H1 (cell line): ENCODE measurements around the gene VAV2. TPM values are rescaled to one million over a fixed set of nuclear protein-coding genes. Genes with fewer than 3 reads are reported as not detected.

Experiments
- BRCA1 ChIP-seq: IDR thresholded peaks from 2 replicates; pipeline ENCODE4 v1.6.1; 2012; ENCODE audit warnings: low read depth, low read length, improper control_type of control experiment
- CEBPB ChIP-seq: IDR thresholded peaks from 2 replicates; pipeline ENCODE4 v1.6.1; 2012; ENCODE audit warnings: low read depth, low read length
- CTBP2 ChIP-seq: IDR thresholded peaks from 2 replicates; pipeline ENCODE4 v1.7.0; 2011; ENCODE audit warnings: borderline replicate concordance, mild to moderate bottlenecking, moderate library complexity, mixed read lengths, low read length; ENCODE audit not compliant: insufficient read depth, insufficient read length
- FOSL1 ChIP-seq: IDR thresholded peaks from 2 replicates; pipeline ENCODE4 v1.6.1; 2011; ENCODE audit warnings: mild to moderate bottlenecking, low read depth, low read length, moderate library complexity; ENCODE audit not compliant: insufficient read depth
- JUN ChIP-seq: IDR thresholded peaks from 2 replicates; pipeline ENCODE4 v1.6.1; 2011; ENCODE audit warnings: low read depth, mild to moderate bottlenecking, improper control_type of control experiment, low read length
- MAFK ChIP-seq: IDR thresholded peaks from 2 replicates; pipeline ENCODE4 v1.6.1; 2012; ENCODE audit warnings: low read depth, mild to moderate bottlenecking, improper control_type of control experiment, low read length
- SIX5 ChIP-seq: IDR thresholded peaks from 2 replicates; pipeline ENCODE4 v1.6.1; 2011; ENCODE audit warnings: mild to moderate bottlenecking, low read depth, low read length
- polyA plus RNA-seq, 7 experiments: library from polyadenylated mRNA; depleted of rRNA in 3 of 7; stranded (reverse) in 5 of 7; unstranded in 2 of 7; fragments of >200 nt in 5 of 7; fragments of 200-250 nt in 2 of 7; gene quantifications; 1 replicate in 5 of 7; 2 replicates in 1 of 7; 4 replicates in 1 of 7; pipeline versions ENCODE4 v1.2.1 to v1.2.3, GENCODE V29; 2011 to 2013; ENCODE audit warnings: missing spikeins in 2 of 7, mixed read lengths in 2 of 7
- total RNA-seq: library from RNA; stranded (reverse); fragmentation: NEBNext Ultra II Directional; extraction: Animal tissue kit (Norgen Biotek cat#: 25700); gene quantifications from 2 replicates; pipeline ENCODE4 v1.2.1, GENCODE V29; 2021
- TF ChIP-seq, protein P1 (sequence below): fragments of 300-600 bp; sonication (generic); IDR thresholded peaks from 2 replicates; pipeline ENCODE4 v1.7.1; 2012; ENCODE audit warnings: low read length, moderate library complexity, mild to moderate bottlenecking, inconsistent platforms; ENCODE audit not compliant: insufficient replicate concordance
- TF ChIP-seq, protein P2 (sequence below), 3 experiments: IDR thresholded peaks; 1 replicate in 2 of 3; 2 replicates in 1 of 3; pipeline versions ENCODE4 v1.5.1 to v1.6.1; 2011; ENCODE audit warnings: low read length in 3 of 3, mild to moderate bottlenecking in 3 of 3, inconsistent platforms in 2 of 3, low read depth in 1 of 3, moderate library complexity in 1 of 3; ENCODE audit not compliant: insufficient read depth in 1 of 3; ENCODE audit errors: control extremely low read depth in 1 of 3

The VAV2 gene
- total and polyA plus RNA-seq, 2 of the 8 experiments (the other 6 are each of a cell fraction or from before 2014, with no cell fraction given), result 13.6 to 37.6 TPM

DNA sequence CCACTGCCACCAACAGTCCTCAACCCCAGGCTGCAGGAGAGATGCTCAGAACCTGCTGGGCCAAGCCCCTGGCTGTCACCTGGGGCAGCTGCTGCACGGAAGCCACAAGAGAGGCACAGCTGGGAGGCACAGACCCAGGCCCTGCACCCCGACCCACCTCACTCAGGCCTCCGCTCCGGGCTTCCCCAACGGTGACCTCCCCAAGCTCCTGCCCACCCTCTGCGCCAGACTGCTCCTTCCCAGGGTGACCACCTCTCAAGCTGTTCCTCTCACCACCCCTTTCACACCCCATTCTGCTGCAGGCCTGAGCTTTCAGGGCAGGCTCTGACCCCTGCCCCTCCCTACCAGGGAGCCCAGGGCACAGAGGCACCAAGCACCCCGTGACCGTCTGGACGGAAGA, 33.0 kb downstream of the VAV2 start (continued):
- TF ChIP-seq, protein P1, sequence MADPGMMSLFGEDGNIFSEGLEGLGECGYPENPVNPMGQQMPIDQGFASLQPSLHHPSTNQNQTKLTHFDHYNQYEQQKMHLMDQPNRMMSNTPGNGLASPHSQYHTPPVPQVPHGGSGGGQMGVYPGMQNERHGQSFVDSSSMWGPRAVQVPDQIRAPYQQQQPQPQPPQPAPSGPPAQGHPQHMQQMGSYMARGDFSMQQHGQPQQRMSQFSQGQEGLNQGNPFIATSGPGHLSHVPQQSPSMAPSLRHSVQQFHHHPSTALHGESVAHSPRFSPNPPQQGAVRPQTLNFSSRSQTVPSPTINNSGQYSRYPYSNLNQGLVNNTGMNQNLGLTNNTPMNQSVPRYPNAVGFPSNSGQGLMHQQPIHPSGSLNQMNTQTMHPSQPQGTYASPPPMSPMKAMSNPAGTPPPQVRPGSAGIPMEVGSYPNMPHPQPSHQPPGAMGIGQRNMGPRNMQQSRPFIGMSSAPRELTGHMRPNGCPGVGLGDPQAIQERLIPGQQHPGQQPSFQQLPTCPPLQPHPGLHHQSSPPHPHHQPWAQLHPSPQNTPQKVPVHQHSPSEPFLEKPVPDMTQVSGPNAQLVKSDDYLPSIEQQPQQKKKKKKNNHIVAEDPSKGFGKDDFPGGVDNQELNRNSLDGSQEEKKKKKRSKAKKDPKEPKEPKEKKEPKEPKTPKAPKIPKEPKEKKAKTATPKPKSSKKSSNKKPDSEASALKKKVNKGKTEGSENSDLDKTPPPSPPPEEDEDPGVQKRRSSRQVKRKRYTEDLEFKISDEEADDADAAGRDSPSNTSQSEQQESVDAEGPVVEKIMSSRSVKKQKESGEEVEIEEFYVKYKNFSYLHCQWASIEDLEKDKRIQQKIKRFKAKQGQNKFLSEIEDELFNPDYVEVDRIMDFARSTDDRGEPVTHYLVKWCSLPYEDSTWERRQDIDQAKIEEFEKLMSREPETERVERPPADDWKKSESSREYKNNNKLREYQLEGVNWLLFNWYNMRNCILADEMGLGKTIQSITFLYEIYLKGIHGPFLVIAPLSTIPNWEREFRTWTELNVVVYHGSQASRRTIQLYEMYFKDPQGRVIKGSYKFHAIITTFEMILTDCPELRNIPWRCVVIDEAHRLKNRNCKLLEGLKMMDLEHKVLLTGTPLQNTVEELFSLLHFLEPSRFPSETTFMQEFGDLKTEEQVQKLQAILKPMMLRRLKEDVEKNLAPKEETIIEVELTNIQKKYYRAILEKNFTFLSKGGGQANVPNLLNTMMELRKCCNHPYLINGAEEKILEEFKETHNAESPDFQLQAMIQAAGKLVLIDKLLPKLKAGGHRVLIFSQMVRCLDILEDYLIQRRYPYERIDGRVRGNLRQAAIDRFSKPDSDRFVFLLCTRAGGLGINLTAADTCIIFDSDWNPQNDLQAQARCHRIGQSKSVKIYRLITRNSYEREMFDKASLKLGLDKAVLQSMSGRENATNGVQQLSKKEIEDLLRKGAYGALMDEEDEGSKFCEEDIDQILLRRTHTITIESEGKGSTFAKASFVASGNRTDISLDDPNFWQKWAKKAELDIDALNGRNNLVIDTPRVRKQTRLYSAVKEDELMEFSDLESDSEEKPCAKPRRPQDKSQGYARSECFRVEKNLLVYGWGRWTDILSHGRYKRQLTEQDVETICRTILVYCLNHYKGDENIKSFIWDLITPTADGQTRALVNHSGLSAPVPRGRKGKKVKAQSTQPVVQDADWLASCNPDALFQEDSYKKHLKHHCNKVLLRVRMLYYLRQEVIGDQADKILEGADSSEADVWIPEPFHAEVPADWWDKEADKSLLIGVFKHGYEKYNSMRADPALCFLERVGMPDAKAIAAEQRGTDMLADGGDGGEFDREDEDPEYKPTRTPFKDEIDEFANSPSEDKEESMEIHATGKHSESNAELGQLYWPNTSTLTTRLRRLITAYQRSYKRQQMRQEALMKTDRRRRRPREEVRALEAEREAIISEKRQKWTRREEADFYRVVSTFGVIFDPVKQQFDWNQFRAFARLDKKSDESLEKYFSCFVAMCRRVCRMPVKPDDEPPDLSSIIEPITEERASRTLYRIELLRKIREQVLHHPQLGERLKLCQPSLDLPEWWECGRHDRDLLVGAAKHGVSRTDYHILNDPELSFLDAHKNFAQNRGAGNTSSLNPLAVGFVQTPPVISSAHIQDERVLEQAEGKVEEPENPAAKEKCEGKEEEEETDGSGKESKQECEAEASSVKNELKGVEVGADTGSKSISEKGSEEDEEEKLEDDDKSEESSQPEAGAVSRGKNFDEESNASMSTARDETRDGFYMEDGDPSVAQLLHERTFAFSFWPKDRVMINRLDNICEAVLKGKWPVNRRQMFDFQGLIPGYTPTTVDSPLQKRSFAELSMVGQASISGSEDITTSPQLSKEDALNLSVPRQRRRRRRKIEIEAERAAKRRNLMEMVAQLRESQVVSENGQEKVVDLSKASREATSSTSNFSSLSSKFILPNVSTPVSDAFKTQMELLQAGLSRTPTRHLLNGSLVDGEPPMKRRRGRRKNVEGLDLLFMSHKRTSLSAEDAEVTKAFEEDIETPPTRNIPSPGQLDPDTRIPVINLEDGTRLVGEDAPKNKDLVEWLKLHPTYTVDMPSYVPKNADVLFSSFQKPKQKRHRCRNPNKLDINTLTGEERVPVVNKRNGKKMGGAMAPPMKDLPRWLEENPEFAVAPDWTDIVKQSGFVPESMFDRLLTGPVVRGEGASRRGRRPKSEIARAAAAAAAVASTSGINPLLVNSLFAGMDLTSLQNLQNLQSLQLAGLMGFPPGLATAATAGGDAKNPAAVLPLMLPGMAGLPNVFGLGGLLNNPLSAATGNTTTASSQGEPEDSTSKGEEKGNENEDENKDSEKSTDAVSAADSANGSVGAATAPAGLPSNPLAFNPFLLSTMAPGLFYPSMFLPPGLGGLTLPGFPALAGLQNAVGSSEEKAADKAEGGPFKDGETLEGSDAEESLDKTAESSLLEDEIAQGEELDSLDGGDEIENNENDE, result no peak
- TF ChIP-seq FOSL1 (no peak), CTBP2 (no peak), SIX5 (no peak), MAFK (no peak), BRCA1 (no peak), CEBPB (no peak), JUN (no peak)
- TF ChIP-seq, protein P2, sequence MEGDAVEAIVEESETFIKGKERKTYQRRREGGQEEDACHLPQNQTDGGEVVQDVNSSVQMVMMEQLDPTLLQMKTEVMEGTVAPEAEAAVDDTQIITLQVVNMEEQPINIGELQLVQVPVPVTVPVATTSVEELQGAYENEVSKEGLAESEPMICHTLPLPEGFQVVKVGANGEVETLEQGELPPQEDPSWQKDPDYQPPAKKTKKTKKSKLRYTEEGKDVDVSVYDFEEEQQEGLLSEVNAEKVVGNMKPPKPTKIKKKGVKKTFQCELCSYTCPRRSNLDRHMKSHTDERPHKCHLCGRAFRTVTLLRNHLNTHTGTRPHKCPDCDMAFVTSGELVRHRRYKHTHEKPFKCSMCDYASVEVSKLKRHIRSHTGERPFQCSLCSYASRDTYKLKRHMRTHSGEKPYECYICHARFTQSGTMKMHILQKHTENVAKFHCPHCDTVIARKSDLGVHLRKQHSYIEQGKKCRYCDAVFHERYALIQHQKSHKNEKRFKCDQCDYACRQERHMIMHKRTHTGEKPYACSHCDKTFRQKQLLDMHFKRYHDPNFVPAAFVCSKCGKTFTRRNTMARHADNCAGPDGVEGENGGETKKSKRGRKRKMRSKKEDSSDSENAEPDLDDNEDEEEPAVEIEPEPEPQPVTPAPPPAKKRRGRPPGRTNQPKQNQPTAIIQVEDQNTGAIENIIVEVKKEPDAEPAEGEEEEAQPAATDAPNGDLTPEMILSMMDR (IDR thresholded peaks at IDR 0.05; ENCODE audit: control extremely low read depth in 1 of 3, insufficient read depth in 1 of 3, low read depth in 1 of 3, low read length in 3 of 3), result no peak
